ENCODE results near the gene MMP2.

MMP2 gene
- total RNA-seq = 0 to 0.07 reads per million in 2 donors

GRCh38 chr16:55478827-55479429 lies at the start of gene MMP2:
MMP2 (plus strand) TSS chr16:55479198; CDS start chr16:55479480, 282 bp downstream.
- DNase-seq = no peak

DNA sequence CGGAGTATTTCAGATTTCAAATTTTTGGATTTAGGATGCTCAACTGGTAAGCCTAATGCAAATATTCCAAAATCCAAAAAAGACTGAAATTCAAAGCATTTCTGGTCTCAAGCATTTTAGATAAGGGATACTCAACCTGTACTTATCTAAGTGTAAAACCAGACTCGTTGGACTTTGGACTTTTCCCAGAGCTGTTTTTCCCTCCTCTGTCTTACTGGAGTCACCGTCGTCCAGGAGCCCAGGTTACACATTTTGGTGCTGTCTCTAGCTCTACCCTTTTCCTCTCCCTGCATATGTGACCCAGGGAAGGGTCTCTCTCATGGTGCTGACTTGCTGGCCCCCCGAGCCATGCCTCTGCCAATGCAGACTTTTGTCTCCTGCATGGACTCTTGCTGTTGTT lies 46.0 kb upstream of the MMP2 start:
- DNase-seq = no peak

DNA sequence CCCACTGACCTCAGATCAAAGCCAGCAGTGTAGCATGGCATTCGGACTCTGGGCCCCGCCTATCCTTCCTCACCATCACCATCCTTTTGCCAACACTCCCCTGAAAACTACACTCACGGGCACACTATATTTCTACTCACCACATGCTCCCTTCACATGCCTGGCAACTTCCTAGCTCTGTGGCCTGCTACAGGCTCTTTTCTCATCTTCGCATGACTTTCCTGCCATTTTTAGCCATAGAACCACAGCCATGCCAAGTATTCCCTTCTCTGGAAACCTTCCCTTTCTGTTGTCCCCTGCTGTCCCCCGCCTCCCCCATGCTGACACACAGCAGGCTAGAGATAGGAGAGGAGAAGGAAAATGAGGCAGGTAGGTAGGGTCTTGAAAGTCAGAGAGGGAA lies 45.5 kb upstream of the MMP2 start:
- DNase-seq = no peak

- DNase-seq = no peak
These were observed 45.0 kb upstream of the MMP2 start for GRCh38 chr16:55434000-55434399.

DNA sequence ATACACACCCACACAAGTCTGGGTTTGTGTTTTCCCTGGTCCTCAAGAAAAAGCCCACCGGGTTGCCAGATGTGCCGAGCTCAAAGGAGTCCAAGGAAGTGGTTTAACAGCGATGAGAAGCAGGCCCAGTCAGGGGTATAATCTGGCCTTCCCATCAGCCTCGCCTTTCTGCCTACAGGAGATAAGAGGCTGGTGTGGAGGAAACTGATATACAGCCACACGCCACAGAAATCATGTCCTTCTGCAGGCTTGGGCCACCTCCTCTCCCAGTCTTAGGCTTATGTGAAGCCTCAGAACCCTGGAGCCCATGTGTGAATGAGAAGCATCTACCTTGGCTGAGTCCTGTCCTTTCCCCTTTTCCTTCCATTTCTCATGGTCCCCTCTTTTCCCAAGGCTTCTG lies 43.6 kb upstream of the MMP2 start:
- DNase-seq = no peak

DNA sequence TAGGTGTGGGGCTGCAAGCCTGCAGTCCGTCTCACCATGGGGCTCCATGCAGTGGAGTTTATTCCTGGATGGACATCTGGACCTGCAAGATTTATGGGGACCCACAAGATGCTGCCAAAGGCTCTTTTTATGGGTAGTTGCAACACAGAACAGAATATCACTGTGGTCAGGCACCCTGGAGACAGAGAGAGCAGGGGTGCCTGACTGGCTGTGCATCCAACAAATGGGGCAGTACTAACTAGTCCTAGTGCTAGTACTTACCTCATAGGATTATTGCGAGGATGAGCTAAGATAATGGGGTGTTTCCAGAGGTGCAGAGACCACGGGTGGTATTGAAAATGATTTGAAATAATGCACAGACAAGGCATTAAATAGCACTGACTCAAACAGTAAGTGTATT lies 42.4 kb upstream of the MMP2 start:
- DNase-seq = no peak

DNA sequence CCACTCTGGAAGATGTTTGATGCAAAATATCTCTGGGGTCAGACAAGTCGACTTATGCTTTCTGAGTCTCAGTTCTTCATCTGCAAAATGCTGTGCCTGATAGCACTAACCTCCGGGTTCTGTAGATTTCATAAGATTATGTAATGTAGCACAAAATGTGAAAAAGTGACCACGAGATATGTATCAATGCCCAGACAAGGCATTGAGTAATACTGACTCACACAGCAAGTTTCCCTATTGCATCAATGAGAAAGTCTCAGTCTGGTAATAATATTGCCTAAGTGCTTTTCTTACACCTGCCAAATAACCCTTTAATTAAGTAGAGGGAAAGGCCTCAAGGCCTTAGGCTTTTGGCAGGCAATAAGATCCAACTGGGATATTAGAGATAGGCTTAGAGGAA lies 41.4 kb upstream of the MMP2 start:
- no peak for DNase-seq

DNA sequence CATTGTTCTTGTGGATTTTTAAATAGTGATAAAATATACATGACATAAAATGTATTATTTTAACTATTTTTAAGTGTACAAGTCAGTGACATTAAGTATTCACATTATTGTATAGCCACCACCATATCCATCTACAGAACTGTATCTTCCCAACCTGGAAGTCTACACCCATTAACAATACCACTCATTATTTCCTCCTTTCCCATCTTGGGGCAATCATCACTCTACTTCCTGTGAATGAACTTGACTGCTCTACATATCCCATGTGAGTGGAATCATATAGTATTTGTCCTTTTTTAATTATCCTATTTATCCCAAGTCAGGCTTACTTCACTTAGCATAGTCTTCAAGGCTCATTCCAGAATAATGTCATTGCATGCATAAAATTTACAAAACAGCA lies 40.7 kb upstream of the MMP2 start:
- DNase-seq = no peak

- no peak for DNase-seq
These were observed 39.8 kb upstream of the MMP2 start for GRCh38 chr16:55439101-55439690.

DNA sequence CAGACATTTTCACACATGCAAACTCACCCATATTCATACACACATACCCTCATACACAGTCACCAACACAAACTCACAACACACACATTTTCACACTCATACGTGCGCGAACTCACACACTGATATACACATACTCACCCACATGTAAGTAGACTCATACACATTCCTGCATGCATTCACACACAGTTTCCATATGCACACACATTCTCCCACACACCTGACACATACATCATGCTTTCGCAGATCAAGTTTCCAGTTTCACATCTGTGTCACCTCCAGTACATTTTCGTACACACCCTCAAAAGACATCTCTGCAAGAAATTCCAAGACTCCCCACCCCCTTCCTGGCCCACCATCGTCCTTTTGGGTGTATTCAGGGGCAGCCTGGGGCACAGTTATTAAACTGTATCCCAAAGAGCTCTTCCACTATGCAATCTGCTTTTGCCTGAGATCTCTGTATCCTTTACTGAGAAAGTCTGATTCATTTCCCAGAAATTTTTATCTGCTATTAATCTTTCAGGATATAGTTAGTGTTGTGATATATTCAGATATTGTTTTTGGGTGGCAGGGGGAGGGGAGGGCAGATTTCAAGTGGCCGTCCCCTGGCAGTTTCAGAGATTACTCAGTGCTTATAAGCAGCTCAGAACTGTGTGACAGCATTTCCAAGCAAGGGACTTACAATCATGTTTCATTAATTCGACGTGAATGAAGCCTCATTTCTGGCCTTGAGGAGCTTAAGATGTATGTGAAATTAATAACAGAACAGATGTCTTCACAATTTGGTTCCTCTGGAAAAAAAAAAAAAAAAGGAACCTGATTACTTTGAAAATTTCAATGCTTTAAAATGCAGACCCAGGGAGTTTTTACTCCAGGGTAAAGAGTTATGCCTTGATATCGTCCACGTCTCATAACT lies 35.3 kb upstream of the MMP2 start:
- no peak for DNase-seq

- no peak for DNase-seq
These were observed 34.1 kb upstream of the MMP2 start for GRCh38 chr16:55444754-55445485.

- DNase-seq = no peak
These were observed 31.8 kb upstream of the MMP2 start for GRCh38 chr16:55447231-55447630.

- DNase-seq = no peak
These were observed 26.0 kb upstream of the MMP2 start for GRCh38 chr16:55452996-55453395.

- DNase-seq = no peak
These were observed 25.1 kb upstream of the MMP2 start for GRCh38 chr16:55453909-55454308.

DNA sequence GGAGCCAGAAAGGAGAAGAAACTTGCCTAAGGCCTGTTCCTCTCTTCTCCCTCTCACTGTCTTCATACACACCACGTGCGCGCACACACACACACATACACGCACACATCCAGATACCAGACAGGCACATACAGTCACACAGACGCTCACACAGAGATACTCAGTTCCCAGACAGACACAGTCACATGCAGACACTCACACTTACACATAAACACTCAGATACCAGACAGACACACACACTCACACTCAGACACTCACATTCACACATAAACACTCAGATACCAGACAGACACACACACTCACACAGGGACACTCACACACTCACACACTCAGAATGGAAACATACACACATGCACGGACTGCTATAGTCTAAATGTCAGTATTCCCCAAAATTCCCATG lies 24.1 kb upstream of the MMP2 start:
- no peak for DNase-seq

DNA sequence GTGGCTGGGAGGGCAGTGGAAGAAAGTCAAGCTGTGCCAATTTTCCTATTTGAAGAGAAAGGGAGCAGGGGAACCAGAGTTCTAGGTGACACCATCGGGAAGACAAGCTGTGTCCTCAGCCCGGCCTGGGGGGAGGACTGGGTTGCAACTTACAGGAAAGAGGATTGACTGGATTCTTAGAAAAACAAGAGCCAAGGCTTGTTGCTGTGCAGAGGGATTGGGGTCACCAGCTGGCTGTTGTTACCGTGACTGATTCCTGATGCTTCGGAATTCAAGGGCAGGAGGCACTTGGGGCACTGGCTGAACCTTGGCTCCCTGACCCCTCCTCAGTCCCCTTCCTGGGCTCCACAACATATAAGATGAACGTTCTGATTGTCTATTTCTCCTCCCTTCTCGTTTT lies 16.8 kb upstream of the MMP2 start:
- DNase-seq = no peak

GRCh38 chr16:55464375-55464774 lies 14.6 kb upstream of the MMP2 start:
- DNase-seq = no peak

GRCh38 chr16:55465077-55465896 lies 13.7 kb upstream of the MMP2 start:
- peak; percentile 38 to 79 (median 71) for DNase-seq

DNA sequence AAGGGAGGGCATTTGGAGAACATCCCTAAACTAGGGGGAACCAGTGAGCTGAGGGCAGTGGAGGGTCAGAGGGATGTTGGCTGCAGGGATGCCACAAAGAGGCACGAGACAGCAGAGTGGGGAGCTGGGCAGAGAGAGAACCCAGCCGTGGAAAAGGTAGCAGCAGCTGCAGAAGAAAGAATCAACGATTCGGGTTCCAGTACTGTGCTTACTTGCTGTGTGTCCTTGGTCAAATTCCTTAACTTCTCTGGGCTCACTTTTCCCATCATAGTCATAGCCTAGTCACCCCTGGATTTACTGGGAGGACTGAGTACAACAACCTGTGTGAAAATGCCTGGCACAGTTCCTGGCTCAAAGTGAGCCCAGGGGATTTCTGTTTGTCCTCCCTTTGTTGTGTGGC lies 12.8 kb upstream of the MMP2 start:
- DNase-seq = no peak

- DNase-seq = no peak
These were observed 11.1 kb upstream of the MMP2 start for GRCh38 chr16:55467898-55468297.

GRCh38 chr16:55468352-55468990 lies 10.5 kb upstream of the MMP2 start:
- no peak for DNase-seq

Measured in T-helper 2 cell (primary cell).